Gastroesophageal sphincter (tissue), 3 donors: ENCODE data around the gene POC1A.

ENCODE experiments used
- CTCF ChIP-seq, 4 experiments: fragments of 200-600 bp in 2 of 4; fragments of 450-650 bp in 2 of 4; sonication (generic) in 1 of 4; IDR thresholded peaks; one replicate each; pipeline ENCODE4 v1.5.1; 2017 to 2019; ENCODE audit warnings: antibody characterized with exemption in 4 of 4, mild to moderate bottlenecking in 2 of 4, moderate library complexity in 2 of 4
- POLR2A ChIP-seq, 2 donors: fragments of 450-650 bp; IDR thresholded peaks; one replicate each; pipeline ENCODE4 v1.6.1; 2017; ENCODE audit warnings: antibody characterized with exemption in 2 of 2, mild to moderate bottlenecking in 2 of 2, moderate library complexity in 1 of 2

GRCh38 chr3:52056968-52057811 lies 97.0 kb downstream of the POC1A start:
- no peak for TF ChIP-seq CTCF (IDR thresholded peaks at IDR 0.05)
- no peak for TF ChIP-seq POLR2A (IDR thresholded peaks at IDR 0.05)
